ENCODE results near the gene PYROXD2. TPM values are rescaled to one million over a fixed set of nuclear protein-coding genes. Genes with fewer than 3 reads are reported as not detected.

The PYROXD2 gene
- polyA plus RNA-seq, 1 experiment, result 20.3 TPM

- ChIA-PET CTCF (no interaction called here), POLR2A (no interaction called here)
- no peak overlapping the region for H3K27ac ChIP-seq (ENCODE audit: low read depth, low read length)
- TF ChIP-seq CTCF (IDR thresholded peaks at IDR 0.05; ENCODE audit: low read depth, low read length), result no peak
- H3K4me3 ChIP-seq (ENCODE audit: low read depth, low read length), result no peak overlapping the region
- no peak for DNase-seq (ENCODE audit: low read depth, low spot score)
- H3K27me3 ChIP-seq (ENCODE audit: control insufficient read depth, insufficient read depth, low read length), result no peaks in the 10 kb centered on the region
- H3K9me3 ChIP-seq (ENCODE audit: control insufficient read depth, insufficient read depth, low read length), result no peaks in the 10 kb centered on the region; the same call in 1 of the 2 replicates
These were observed 7.8 kb downstream of the PYROXD2 start for GRCh38 chr10:98407017-98407743.

GRCh38 chr10:98405422-98405821 lies 9.6 kb downstream of the PYROXD2 start:
- ChIA-PET CTCF (interaction anchor here (0.5 to 1.6 kb wide), 3 partner anchors 11 to 96 kb away, joined by 3 to 5 read pairs (median 3); no protein-coding TSS in a partner anchor), POLR2A (interaction anchor here (0.5 to 1.2 kb wide), 4 partner anchors 9 to 147 kb away, joined by 3 to 5 read pairs (median 4); partner anchors contain the start of gene PYROXD2)
- no peak for TF ChIP-seq CTCF (IDR thresholded peaks at IDR 0.05; ENCODE audit: low read depth, low read length)
- no peaks in the 10 kb centered on the region for H3K27me3 ChIP-seq (ENCODE audit: control insufficient read depth, insufficient read depth, low read length)
- no peaks in the 10 kb centered on the region; the same call in 1 of the 2 replicates for H3K9me3 ChIP-seq (ENCODE audit: control insufficient read depth, insufficient read depth, low read length)
- peak; percentile 46 for DNase-seq (ENCODE audit: low read depth, low spot score)
- H3K4me3 ChIP-seq (ENCODE audit: low read depth, low read length), result no peak overlapping the region
- peak overlapping the region; percentile 89 for H3K27ac ChIP-seq (ENCODE audit: low read depth, low read length)

- Histone ChIP-seq H3K27ac (ENCODE audit: low read depth, low read length) (peak overlapping the region; percentile 89), H3K9me3 (ENCODE audit: control insufficient read depth, insufficient read depth, low read length) (no peaks in the 10 kb centered on the region; the same call in 1 of the 2 replicates), H3K27me3 (ENCODE audit: control insufficient read depth, insufficient read depth, low read length) (no peaks in the 10 kb centered on the region), H3K4me3 (ENCODE audit: low read depth, low read length) (0 out of 2 replicates have a peak overlapping the region, but pooled peaks have one; percentile 10)
- no peak for DNase-seq (ENCODE audit: low read depth, low spot score)
- ChIA-PET POLR2A (interaction anchor here (1.0 to 1.2 kb wide), 6 partner anchors 10 to 147 kb away, joined by 3 to 5 read pairs (median 4); partner anchors contain the start of gene PYROXD2), CTCF (interaction anchor here (1.0 to 2.3 kb wide), 5 partner anchors 10 to 95 kb away, joined by 3 to 8 read pairs (median 5); no protein-coding TSS in a partner anchor)
- no peak for TF ChIP-seq CTCF (IDR thresholded peaks at IDR 0.05; ENCODE audit: low read depth, low read length)
These were observed 10.2 kb downstream of the PYROXD2 start for GRCh38 chr10:98404571-98405359.

- TF ChIP-seq CTCF (IDR thresholded peaks at IDR 0.05; ENCODE audit: low read depth, low read length), result no peak
- CTCF ChIA-PET, result interaction anchor here (1.1 to 2.3 kb wide), 3 partner anchors 9 to 95 kb away, joined by 3 to 8 read pairs (median 7); no protein-coding TSS in a partner anchor
- Histone ChIP-seq H3K4me3 (ENCODE audit: low read depth, low read length) (no peak overlapping the region), H3K9me3 (ENCODE audit: control insufficient read depth, insufficient read depth, low read length) (no peaks in the 10 kb centered on the region; the same call in 1 of the 2 replicates), H3K27ac (ENCODE audit: low read depth, low read length) (peak overlapping the region; percentile 89), H3K27me3 (ENCODE audit: control insufficient read depth, insufficient read depth, low read length) (no peaks in the 10 kb centered on the region)
- DNase-seq (ENCODE audit: low read depth, low spot score), result peak; percentile 33
- POLR2A ChIA-PET, result interaction anchor here (0.9 to 1.2 kb wide), 4 partner anchors 8 to 29 kb away, joined by 3 to 4 read pairs (median 4); no protein-coding TSS in a partner anchor
These were observed 11.0 kb downstream of the PYROXD2 start for GRCh38 chr10:98403812-98404504.
